Trophoblast cell (in vitro differentiated cells and primary cell): ENCODE data around the gene PARL.

ENCODE experiments used
- DNase-seq, 2 donors: peaks; one replicate each; pipeline ENCODE4 v3.0.0-alpha.2; 2016
- H2AFZ ChIP-seq: 2 replicates; pipeline ENCODE4 v1.6.1; 2013; ENCODE audit warnings: low read length, moderate library complexity, mild to moderate bottlenecking; ENCODE audit not compliant: insufficient read depth, poor library complexity
- H2AK5ac ChIP-seq: 2 replicates; pipeline ENCODE4 v1.6.1; 2013; ENCODE audit warnings: mild to moderate bottlenecking, low read length
- H2BK120ac ChIP-seq: 2 replicates; pipeline ENCODE4 v1.6.1; 2013; ENCODE audit warnings: low read length, mild to moderate bottlenecking, moderate library complexity; ENCODE audit not compliant: insufficient read depth, poor library complexity
- H2BK12ac ChIP-seq: 2 replicates; pipeline ENCODE4 v1.6.1; 2013; ENCODE audit warnings: mild to moderate bottlenecking, low read length, moderate library complexity
- H2BK5ac ChIP-seq: 2 replicates; pipeline ENCODE4 v1.6.1; 2013; ENCODE audit warnings: low read length, low read depth, moderate library complexity, mild to moderate bottlenecking; ENCODE audit not compliant: poor library complexity
- H3K14ac ChIP-seq: 2 replicates; pipeline ENCODE4 v1.6.1; 2013; ENCODE audit warnings: mild to moderate bottlenecking, low read length
- H3K18ac ChIP-seq: 2 replicates; pipeline ENCODE4 v1.6.1; 2013; ENCODE audit warnings: mild to moderate bottlenecking, low read length
- H3K23ac ChIP-seq: 2 replicates; pipeline ENCODE4 v1.6.1; 2013; ENCODE audit warnings: low read length
- H3K27ac ChIP-seq: 2 replicates; pipeline ENCODE4 v1.5.1; 2013; ENCODE audit warnings: low read depth, mild to moderate bottlenecking, inconsistent platforms, low read length, moderate library complexity
- H3K27me3 ChIP-seq: 2 replicates; pipeline ENCODE4 v1.6.1; 2013; ENCODE audit warnings: inconsistent platforms, mild to moderate bottlenecking, low read length, moderate library complexity; ENCODE audit not compliant: insufficient read depth
- H3K36me3 ChIP-seq, 2 experiments: 1 replicate in 1 of 2; 2 replicates in 1 of 2; pipeline ENCODE4 v1.6.1; 2013; ENCODE audit warnings: low read length in 2 of 2, mild to moderate bottlenecking in 2 of 2, moderate library complexity in 1 of 2; ENCODE audit not compliant: insufficient read depth in 2 of 2, control insufficient read depth in 1 of 2
- H3K4ac ChIP-seq: 2 replicates; pipeline ENCODE4 v1.6.1; 2013; ENCODE audit warnings: low read depth, mild to moderate bottlenecking, low read length, moderate library complexity
- H3K4me1 ChIP-seq, 2 experiments: 1 replicate in 1 of 2; 2 replicates in 1 of 2; pipeline ENCODE4 v1.6.1; 2013; ENCODE audit warnings: low read length in 2 of 2, mild to moderate bottlenecking in 2 of 2, moderate library complexity in 1 of 2; ENCODE audit not compliant: insufficient read depth in 2 of 2, control insufficient read depth in 1 of 2
- H3K4me2 ChIP-seq: 2 replicates; pipeline ENCODE4 v1.6.1; 2013; ENCODE audit warnings: inconsistent platforms, mild to moderate bottlenecking, low read length, moderate library complexity
- H3K4me3 ChIP-seq: 2 replicates; pipeline ENCODE4 v1.5.1; 2013; ENCODE audit warnings: mild to moderate bottlenecking, low read depth, low read length, inconsistent platforms
- H3K79me1 ChIP-seq: one replicate; pipeline ENCODE4 v1.6.1; 2013; ENCODE audit warnings: low read length
- H3K79me2 ChIP-seq: 2 replicates; pipeline ENCODE4 v1.6.1; 2013; ENCODE audit warnings: low read length, mild to moderate bottlenecking; ENCODE audit not compliant: control insufficient read depth, insufficient read depth, poor library complexity
- H3K9ac ChIP-seq: 2 replicates; pipeline ENCODE4 v1.6.1; 2013; ENCODE audit warnings: mild to moderate bottlenecking, low read length
- H3K9me3 ChIP-seq: 2 replicates; pipeline ENCODE4 v1.6.1; 2013; ENCODE audit warnings: low read depth, mild to moderate bottlenecking, control low read depth, inconsistent platforms, low read length; ENCODE audit not compliant: insufficient read depth
- H4K12ac ChIP-seq: 2 replicates; pipeline ENCODE4 v1.6.1; 2013; ENCODE audit warnings: low read depth, mild to moderate bottlenecking, low read length, moderate library complexity
- H4K8ac ChIP-seq: 2 replicates; pipeline ENCODE4 v1.6.1; 2013; ENCODE audit warnings: low read depth, mild to moderate bottlenecking, low read length, moderate library complexity
- H4K91ac ChIP-seq: one replicate; pipeline ENCODE4 v1.6.1; 2013; ENCODE audit warnings: low read depth, mild to moderate bottlenecking, low read length, moderate library complexity
- WGBS: extraction: QIAGEN DNeasy Blood & Tissue Kit; methylation state at CpG from one replicate; pipeline ENCODE4 v1.1.7; 2013; ENCODE audit warnings: missing lambda C conversion rate; ENCODE audit not compliant: insufficient read length, insufficient coverage; ENCODE audit errors: extremely low coverage; 5-methylcytosine and 5-hydroxymethylcytosine counted together

Gene PARL

DNA sequence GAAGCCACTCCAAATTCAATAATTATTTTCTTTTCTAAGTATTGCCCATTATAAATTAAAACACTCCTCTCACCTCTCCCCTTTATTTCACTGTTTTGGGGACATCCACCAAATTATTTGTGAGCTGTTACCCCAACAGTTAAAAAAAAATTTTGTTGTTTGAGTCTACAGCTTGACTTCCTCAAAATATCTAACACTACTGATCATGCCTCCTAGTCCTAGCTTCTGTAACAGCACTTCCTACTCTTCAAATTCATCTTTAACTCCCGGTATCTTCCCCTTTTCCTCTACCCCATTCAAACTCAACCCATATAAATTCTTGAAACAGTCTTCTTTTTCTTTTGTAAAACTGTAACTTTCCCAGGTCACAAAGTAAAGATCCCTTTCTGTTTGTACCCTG, 15.9 kb downstream of the PARL start:
- Histone ChIP-seq H3K27ac (no peak overlapping the region), H3K9ac (no peak overlapping the region), H2BK120ac (no peak overlapping the region), H4K12ac (no peak overlapping the region), H3K4me3 (no peak overlapping the region), H2BK5ac (no peak overlapping the region), H3K9me3 (no peaks in the 10 kb centered on the region), H3K79me2 (peaks cover 1% of the 10 kb centered on the region), H3K14ac (no peak overlapping the region), H3K4me1 (no peaks in the 10 kb centered on the region), H3K23ac (no peak overlapping the region), H3K27me3 (no peaks in the 10 kb centered on the region), H2BK12ac (no peak overlapping the region), H3K4me2 (no peak overlapping the region), H4K91ac (no peak overlapping the region), H3K18ac (no peak overlapping the region), H4K8ac (no peak overlapping the region), H2AK5ac (no peak overlapping the region), H2AFZ (no peak overlapping the region), H3K36me3 (peaks cover 10 to 14% of the 10 kb centered on the region in 2 experiments), H3K4ac (no peak overlapping the region), H3K79me1 (no peaks in the 10 kb centered on the region)
- no peak for DNase-seq
- 100% methylated on average over 1 of the region's 1 CpG for WGBS

DNA sequence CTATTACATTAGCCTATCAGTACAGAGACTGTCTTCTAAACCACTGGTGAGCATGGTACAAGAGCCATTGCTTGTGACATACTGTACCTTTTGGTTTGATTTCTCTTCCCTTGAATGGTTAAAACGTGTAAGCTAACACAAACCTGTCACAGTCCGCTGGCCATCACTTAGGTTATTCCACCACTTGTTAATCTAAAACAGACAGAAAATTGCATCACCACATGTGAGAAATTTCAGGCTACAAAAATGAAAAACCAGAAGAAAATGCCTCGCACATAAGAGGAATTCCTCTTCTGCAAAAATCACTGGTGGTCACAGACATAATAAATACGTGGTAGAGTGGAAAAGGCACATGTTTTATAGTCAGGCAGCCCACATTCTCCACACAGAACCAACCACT, 22.1 kb downstream of the PARL start:
- Histone ChIP-seq H2BK5ac (no peak overlapping the region), H2BK120ac (no peak overlapping the region), H3K4me1 (no peaks in the 10 kb centered on the region), H4K12ac (no peak overlapping the region), H4K8ac (no peak overlapping the region), H3K9ac (no peak overlapping the region), H3K4me3 (no peak overlapping the region), H2AFZ (no peak overlapping the region), H3K36me3 (peaks cover 17 to 25% of the 10 kb centered on the region in 2 experiments), H3K27me3 (no peaks in the 10 kb centered on the region), H3K4me2 (no peak overlapping the region), H3K14ac (no peak overlapping the region), H3K27ac (no peak overlapping the region), H3K18ac (no peak overlapping the region), H3K79me2 (no peaks in the 10 kb centered on the region), H2AK5ac (no peak overlapping the region), H3K23ac (no peak overlapping the region), H3K79me1 (no peaks in the 10 kb centered on the region), H3K9me3 (no peaks in the 10 kb centered on the region), H4K91ac (no peak overlapping the region), H2BK12ac (no peak overlapping the region), H3K4ac (no peak overlapping the region)
- DNase-seq = no peak
- WGBS = no CpG with 5 or more reads among the region's 4 CpGs

DNA sequence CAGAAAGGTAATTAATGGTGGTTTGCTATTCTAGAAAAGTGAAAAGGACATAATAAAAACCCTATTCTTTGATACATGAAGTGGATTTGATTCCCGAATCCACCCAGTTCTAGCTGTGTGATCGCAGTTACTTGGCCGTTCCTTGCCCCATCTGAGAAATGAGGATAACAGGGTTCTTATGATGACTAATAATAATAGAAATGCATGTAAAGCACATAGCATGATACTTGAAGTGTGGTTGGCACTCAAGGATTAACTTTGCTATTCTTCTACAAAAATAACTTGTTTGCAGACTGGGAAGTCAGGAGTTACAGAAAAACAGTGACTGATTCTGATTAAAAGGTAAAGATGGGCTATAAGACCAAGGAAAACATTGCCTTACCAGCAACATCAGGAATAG, 26.8 kb downstream of the PARL start:
- Histone ChIP-seq H2BK5ac (no peak overlapping the region), H2BK120ac (no peak overlapping the region), H3K4me3 (no peak overlapping the region), H4K12ac (no peak overlapping the region), H2AFZ (no peak overlapping the region), H3K9me3 (no peaks in the 10 kb centered on the region), H3K4me2 (no peak overlapping the region), H3K79me2 (no peaks in the 10 kb centered on the region), H4K8ac (no peak overlapping the region), H2AK5ac (no peak overlapping the region), H3K4ac (no peak overlapping the region), H2BK12ac (no peak overlapping the region), H3K79me1 (no peaks in the 10 kb centered on the region), H3K9ac (no peak overlapping the region), H3K36me3 (peaks cover 11 to 20% of the 10 kb centered on the region in 2 experiments), H3K4me1 (no peaks in the 10 kb centered on the region), H3K18ac (no peak overlapping the region), H3K14ac (no peak overlapping the region), H3K27me3 (no peaks in the 10 kb centered on the region), H3K27ac (no peak overlapping the region), H4K91ac (no peak overlapping the region), H3K23ac (no peak overlapping the region)
- no CpG with 5 or more reads among the region's 3 CpGs for WGBS
- no peak for DNase-seq

DNA sequence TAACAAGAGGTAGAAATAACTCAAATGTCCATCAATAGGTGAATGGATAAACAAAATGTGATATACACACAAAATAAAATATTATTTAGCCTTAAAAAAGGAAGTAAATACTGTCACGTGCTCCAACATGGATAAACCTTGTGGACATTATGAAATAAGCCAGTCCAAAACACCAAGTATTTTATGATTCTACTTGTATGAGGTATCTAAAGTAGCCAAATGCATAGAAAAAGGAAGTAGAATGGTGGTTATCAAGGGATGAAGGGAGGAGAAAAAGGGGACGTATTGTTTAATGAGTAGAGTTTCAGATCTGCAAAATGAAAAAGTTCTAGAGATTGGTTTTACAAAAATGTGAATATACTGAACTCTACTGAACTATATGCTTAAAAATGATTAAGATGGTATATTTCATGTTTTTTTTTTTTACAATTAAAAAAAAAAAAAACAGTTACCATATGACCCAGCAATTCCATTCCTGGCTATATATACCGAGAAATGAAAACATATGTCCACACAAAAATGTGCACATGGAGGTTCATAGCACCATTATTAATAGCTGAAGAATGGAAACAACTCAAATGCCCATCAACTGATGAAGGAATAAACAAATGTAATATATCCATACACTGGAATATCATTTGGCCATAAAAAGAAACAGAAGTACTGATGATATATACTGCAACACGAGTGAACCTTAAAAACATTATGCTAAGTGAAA, 30.2 kb downstream of the PARL start:
- no peak for DNase-seq
- H4K12ac ChIP-seq = no peak overlapping the region
- H3K36me3 ChIP-seq = peaks cover 10 to 16% of the 10 kb centered on the region in 2 experiments
- H3K23ac ChIP-seq = no peak overlapping the region
- H3K79me1 ChIP-seq = no peaks in the 10 kb centered on the region
- 100% methylated on average over 1 of the region's 4 CpGs for WGBS
- no peaks in the 10 kb centered on the region for H3K27me3 ChIP-seq
- no peak overlapping the region for H2AK5ac ChIP-seq
- H3K4me2 ChIP-seq = no peak overlapping the region
- no peak overlapping the region for H4K91ac ChIP-seq
- H3K14ac ChIP-seq = no peak overlapping the region
- H2BK12ac ChIP-seq = no peak overlapping the region
- H3K79me2 ChIP-seq = no peaks in the 10 kb centered on the region
- no peaks in the 10 kb centered on the region for H3K9me3 ChIP-seq
- H3K9ac ChIP-seq = no peak overlapping the region
- H4K8ac ChIP-seq = no peak overlapping the region
- H3K4me1 ChIP-seq = no peaks in the 10 kb centered on the region
- H2AFZ ChIP-seq = no peak overlapping the region
- no peak overlapping the region for H2BK120ac ChIP-seq
- H3K4me3 ChIP-seq = no peak overlapping the region
- H3K18ac ChIP-seq = no peak overlapping the region
- no peak overlapping the region for H2BK5ac ChIP-seq
- no peak overlapping the region for H3K4ac ChIP-seq
- no peak overlapping the region for H3K27ac ChIP-seq
